Measurements from ENCODE around the gene SVOPL. TPM values are rescaled to one million over a fixed set of nuclear protein-coding genes. Genes with fewer than 3 reads are reported as not detected.
"Not testable (repeated sequence)": the region's sequence is repeated elsewhere in the genome, so short reads cannot be mapped to it uniquely, and the experiment has no call there.

The SVOPL gene
- total and polyA plus RNA-seq, 2 donors (not counting 1 experiment from before 2014, with no cell fraction given) = not detected

GRCh38 chr7:138697535-138698182, 3.5 kb downstream of the SVOPL start:
- H3K36me3 ChIP-seq (ENCODE audit: control insufficient read depth, insufficient read depth, low read length) = no peaks in the 10 kb centered on the region
- no peak overlapping the region for H3K4me2 ChIP-seq (ENCODE audit: extremely low read depth, insufficient read depth, low read length)
- H3K4me3 ChIP-seq (replicated peaks in 1 of 4; ENCODE audit: control extremely low read depth in 1 of 4, insufficient read depth in 1 of 4, low read depth in 3 of 4, low read length in 4 of 4) = no peak overlapping the region
- no peaks in the 10 kb centered on the region for H4K20me1 ChIP-seq (ENCODE audit: control insufficient read depth, extremely low read depth, insufficient read depth, low read length)
- no peaks in the 10 kb centered on the region for H3K27me3 ChIP-seq (ENCODE audit: control insufficient read depth, insufficient read depth, low read length)
- no peaks in the 10 kb centered on the region for H3K4me1 ChIP-seq (ENCODE audit: control insufficient read depth, extremely low read depth, insufficient read depth, low read length)
- H3K79me2 ChIP-seq (ENCODE audit: control insufficient read depth, insufficient read depth, low read length) = no peaks in the 10 kb centered on the region
- TF ChIP-seq EZH2 (IDR thresholded peaks at IDR 0.05; ENCODE audit: low read length, missing control alignments) (no peak), CTCF (conservative IDR thresholded peaks at IDR 0.05 in 1 of 2, IDR thresholded peaks at IDR 0.05 in 1 of 2; ENCODE audit: low read depth in 1 of 2, low read length in 2 of 2) (no peak)
- H3K9ac ChIP-seq (ENCODE audit: insufficient read depth, low read length) = no peak overlapping the region
- H2AFZ ChIP-seq (ENCODE audit: low read length) = no peak overlapping the region
- no peak overlapping the region for H3K27ac ChIP-seq (ENCODE audit: insufficient read depth, low read length)
- no peak for DNase-seq (ENCODE audit: low read depth in 2 of 2)
- H3K9me3 ChIP-seq (ENCODE audit: control insufficient read depth, insufficient read depth, low read depth, low read length) = no peaks in the 10 kb centered on the region

- H3K36me3 ChIP-seq (ENCODE audit: control insufficient read depth, insufficient read depth, low read length); H3K27me3 ChIP-seq (ENCODE audit: control insufficient read depth, insufficient read depth, low read length); H4K20me1 ChIP-seq (ENCODE audit: control insufficient read depth, extremely low read depth, insufficient read depth, low read length); H3K4me3 ChIP-seq (replicated peaks in 1 of 4; ENCODE audit: control extremely low read depth in 1 of 4, insufficient read depth in 1 of 4, low read depth in 3 of 4, low read length in 4 of 4); H3K79me2 ChIP-seq (ENCODE audit: control insufficient read depth, insufficient read depth, low read length); DNase-seq (ENCODE audit: low read depth in 2 of 2); H3K27ac ChIP-seq (ENCODE audit: insufficient read depth, low read length); H3K9ac ChIP-seq (ENCODE audit: insufficient read depth, low read length); H3K4me2 ChIP-seq (ENCODE audit: extremely low read depth, insufficient read depth, low read length); H3K4me1 ChIP-seq (ENCODE audit: control insufficient read depth, extremely low read depth, insufficient read depth, low read length); H2AFZ ChIP-seq (ENCODE audit: low read length); H3K9me3 ChIP-seq (ENCODE audit: control insufficient read depth, insufficient read depth, low read depth, low read length): not testable (repeated sequence)
Observed at GRCh38 chr7:138695776-138696175, 5.4 kb downstream of the SVOPL start.

- DNase-seq (ENCODE audit: low read depth in 2 of 2) = no peak
- H3K9me3 ChIP-seq (ENCODE audit: control insufficient read depth, insufficient read depth, low read depth, low read length) = no peaks in the 10 kb centered on the region
- H3K79me2 ChIP-seq (ENCODE audit: control insufficient read depth, insufficient read depth, low read length) = no peaks in the 10 kb centered on the region
- H3K27ac ChIP-seq (ENCODE audit: insufficient read depth, low read length) = no peak overlapping the region
- no peak overlapping the region for H3K4me3 ChIP-seq (replicated peaks in 1 of 4; ENCODE audit: control extremely low read depth in 1 of 4, insufficient read depth in 1 of 4, low read depth in 3 of 4, low read length in 4 of 4)
- no peak for TF ChIP-seq CTCF (conservative IDR thresholded peaks at IDR 0.05 in 1 of 2, IDR thresholded peaks at IDR 0.05 in 1 of 2; ENCODE audit: low read depth in 1 of 2, low read length in 2 of 2)
- no peaks in the 10 kb centered on the region for H3K27me3 ChIP-seq (ENCODE audit: control insufficient read depth, insufficient read depth, low read length)
- H4K20me1 ChIP-seq (ENCODE audit: control insufficient read depth, extremely low read depth, insufficient read depth, low read length) = no peaks in the 10 kb centered on the region
- no peak overlapping the region for H3K4me2 ChIP-seq (ENCODE audit: extremely low read depth, insufficient read depth, low read length)
- H3K9ac ChIP-seq (ENCODE audit: insufficient read depth, low read length) = no peak overlapping the region
- H2AFZ ChIP-seq (ENCODE audit: low read length) = no peak overlapping the region
- H3K36me3 ChIP-seq (ENCODE audit: control insufficient read depth, insufficient read depth, low read length) = no peaks in the 10 kb centered on the region
- H3K4me1 ChIP-seq (ENCODE audit: control insufficient read depth, extremely low read depth, insufficient read depth, low read length) = no peaks in the 10 kb centered on the region
Observed at GRCh38 chr7:138695106-138695505, 6.1 kb downstream of the SVOPL start.

Data from fibroblast of lung (primary cell).